ENCODE results near the gene POLDIP2.

- TF ChIP-seq CTCF (IDR thresholded peaks at IDR 0.05) (no peak), POLR2A (IDR thresholded peaks at IDR 0.05) (no peak)
Observed at GRCh38 chr17:28372945-28373274, 15.6 kb upstream of the POLDIP2 start.
